GM18520 (cell line): ENCODE data around the gene ZFYVE27.

Experiments used
- ATAC-seq: cut with Tn5 transposase; IDR thresholded peaks from one replicate; pipeline ENCODE4 v1.9.1; 2021; ENCODE audit not compliant: unreplicated experiment

The ZFYVE27 gene

DNA sequence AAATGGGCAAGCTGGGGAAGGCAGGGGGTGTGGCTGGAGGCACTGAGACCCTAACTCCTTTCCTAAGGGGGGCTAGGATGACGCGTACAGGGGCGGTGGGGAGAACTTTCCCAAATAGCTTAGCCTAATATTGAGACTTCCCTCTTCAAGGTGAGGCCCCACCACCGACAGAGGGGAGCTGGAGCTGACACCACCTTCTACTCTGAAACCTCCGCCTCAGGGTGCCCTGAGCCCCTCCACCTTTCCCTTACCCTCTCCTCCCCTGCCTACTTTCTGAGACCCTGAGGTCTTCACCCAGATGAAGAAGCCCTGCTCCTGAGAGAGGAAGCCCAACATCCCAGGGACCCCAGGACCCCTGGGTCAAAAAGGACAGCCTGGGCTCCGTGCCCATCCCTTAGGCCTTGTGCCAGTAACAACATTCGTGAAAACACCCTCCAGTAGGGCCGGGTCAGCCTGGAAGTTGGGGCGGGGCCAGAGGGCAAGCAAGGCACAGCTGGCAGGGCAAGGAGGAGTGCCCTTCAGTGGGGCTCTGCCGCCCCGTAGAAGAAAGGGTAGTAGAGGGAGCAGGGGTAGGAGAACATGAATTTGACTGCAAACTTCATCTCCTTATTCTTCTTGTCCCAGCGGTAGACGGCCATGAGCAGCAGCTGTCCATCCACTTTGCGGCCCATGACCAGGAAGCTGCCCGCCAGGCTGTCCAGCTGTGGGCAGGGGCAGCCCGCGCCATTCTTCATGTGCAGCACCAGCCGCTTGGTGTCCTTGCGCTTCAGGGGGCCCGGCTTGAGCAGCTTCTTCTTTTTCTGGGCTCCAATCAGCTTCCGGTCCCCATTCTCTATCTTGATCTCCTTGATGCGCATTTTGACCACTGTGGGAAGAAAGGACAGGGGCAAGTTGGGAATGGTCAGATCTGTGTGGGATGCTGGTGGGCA lies 30.3 kb downstream of the ZFYVE27 start:
- ATAC-seq: no peak

DNA sequence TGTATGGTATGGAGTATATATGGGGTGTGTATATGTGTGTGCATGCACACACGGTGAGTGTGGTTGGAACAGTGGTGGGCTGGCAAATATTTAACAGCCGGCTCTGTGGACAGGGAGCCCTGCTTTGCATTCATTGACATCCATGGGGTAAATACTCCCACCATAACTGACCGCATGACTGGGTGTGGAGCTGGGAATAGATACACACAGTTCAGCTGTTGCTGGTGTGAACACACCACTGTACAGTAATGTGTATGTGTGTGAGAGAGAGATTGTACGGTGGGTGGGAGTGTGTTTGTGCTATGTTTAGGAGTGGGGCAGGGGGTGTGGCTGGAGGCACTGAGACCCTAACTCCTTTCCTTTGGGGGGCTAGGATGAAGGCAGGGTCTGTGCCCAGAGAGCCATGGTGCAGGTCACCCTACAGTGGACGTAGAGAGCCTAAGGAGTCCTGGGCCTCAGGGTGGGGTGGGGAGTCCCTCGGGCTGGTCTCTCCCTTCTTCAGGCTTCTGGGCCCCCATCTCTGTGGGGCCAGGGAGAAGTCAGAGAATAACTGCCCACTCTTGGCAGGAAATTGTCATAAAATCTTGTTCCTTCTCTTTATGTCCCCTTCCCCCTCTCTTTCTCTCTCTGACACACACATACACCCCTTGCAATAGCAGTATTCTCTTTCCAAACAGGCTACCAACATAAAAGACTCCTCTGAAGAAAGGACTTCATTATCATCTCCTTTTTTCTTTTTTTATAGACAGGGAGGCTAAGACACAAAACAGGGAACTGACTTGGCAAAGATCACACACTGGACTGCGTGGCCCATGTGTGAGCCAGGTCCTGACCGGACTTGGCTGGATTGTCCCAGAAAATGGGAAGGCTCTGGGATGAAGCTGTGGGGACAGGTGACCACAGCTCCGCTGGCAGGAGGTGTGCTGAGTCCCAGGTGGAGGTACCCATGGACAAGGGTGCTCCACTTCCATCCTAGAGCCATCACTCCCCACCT lies 31.7 kb downstream of the ZFYVE27 start:
- no peak for ATAC-seq

DNA sequence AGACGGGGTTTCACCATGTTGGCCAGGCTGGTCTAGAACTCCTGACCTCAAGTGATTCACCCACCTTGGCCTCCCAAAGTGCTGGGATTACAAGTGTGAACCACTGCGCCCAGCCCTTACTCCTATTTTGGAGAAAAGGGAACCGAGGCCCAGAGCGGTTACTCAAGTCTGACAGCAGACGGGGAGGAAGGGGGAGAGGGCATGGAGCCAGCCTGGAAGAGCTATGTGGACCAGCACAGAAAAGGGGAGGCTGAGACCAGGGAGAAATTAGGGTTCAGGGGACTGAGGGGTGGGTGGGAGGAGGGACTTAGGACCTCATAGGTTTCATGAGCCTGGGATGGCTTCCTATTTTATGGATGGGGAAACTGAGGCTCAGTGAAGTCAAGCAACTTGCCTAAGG lies 33.3 kb downstream of the ZFYVE27 start:
- no peak for ATAC-seq

DNA sequence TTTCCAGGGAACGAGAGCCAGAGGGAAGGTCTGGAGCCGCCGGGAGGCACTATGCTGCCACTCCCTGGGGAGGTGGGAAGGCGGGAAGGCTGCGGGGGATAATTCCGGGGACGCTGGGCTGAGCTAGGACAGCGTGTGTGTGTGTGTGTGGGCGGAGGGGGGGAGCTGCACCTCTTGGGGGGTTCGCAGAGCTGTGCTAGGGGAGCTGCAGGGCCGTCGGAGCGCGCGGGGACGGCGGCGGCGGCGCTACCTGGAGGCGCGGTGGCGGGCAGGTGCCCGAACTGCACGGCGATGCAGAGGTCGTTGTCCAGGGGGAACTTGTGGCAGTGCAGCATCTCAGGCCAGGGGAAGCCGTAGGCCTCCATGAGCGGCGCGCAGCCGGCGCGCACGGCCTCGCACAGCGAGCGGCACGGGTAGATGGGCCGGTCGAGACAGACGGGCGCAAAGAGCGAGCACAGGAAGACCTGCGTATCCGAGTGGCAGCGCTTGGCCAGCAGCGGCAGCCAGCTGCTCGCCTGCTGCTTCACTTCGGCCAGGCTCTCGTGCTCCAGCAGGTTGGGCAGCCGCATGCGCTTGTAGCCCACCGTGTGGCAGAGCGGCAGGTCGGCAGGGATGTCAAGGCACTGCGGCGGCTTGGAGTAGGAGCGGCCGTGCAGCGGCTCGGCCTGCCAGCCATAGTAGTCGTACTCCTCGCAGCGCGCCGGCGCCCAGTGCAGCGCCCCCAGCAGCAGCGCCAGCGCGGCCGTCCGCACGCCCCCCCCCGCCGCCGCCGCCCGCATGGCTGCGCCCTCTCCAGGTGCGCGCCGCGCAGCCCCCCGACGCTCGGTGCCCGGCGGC lies 34.3 kb downstream of the ZFYVE27 start:
- no peak for ATAC-seq

DNA sequence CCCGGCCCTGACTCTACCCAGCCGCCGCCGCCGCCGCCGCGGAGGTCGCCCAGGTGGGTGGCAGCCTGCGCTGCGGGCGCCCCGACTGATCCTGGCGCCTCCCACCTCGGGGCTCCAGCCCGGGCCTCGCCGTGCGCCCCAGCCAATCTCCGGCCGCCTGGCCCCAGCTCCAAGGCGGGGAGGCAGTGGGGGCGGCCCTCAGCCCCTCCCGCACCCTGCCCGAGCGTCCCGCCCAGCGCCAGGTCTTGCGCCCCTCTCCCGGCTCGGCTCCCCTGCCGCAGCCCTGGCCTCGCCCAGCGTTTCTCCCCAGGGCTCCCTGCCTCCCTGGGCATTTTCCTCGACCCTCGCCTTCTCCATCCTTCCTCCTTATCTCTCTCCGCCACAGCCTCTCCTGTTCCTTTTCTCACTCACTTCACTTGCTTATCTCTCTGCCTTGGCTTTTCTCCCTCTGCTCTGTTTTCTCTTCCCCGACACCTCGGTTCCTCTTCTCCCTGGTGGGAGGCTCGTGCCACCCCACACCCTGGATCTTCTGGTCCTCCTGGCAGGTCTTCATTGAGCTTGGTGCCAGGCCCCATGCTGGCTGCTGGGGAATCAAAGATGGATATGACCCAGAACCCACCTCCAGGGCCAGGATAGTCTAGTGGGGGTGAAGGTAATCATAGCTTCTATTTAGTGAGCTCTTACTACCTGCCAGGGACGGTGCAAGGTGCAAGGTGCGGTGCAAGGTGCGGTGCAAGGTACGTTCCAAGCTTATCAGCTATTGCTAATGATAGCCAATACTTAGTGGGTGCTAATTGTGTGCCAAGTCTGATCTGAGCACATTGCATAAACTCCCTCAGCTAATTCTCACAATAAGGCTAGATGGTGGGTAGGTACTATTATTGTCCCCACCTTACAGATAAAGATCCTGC lies 35.2 kb downstream of the ZFYVE27 start, which contains the start of gene SFRP5:
TSS of gene SFRP5 (minus strand) at position 87 of the 911 bp plus-strand sequence. CDS start 166 bp downstream, outside the sequence.
- ATAC-seq: no peak

DNA sequence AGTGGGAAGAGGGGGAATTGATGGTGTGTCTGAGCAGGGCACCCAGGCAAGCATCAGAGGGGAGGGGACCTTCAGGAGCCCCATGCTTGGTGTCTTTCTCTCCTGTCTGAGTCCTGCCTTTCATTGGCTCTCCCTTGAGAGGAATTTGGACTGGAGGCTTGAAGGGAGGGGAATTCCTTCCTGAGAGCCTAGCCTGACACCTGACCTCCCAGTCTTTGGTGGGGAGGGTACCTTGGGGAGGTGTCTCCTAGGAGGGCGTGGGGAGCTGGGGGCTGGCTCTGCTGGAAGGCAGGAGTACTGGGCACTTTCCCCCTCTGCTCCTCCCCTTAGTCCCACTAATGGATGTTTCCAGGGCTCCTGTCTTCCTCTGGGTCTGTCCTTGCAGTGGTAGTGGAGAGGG lies 36.2 kb downstream of the ZFYVE27 start:
- ATAC-seq: no peak

DNA sequence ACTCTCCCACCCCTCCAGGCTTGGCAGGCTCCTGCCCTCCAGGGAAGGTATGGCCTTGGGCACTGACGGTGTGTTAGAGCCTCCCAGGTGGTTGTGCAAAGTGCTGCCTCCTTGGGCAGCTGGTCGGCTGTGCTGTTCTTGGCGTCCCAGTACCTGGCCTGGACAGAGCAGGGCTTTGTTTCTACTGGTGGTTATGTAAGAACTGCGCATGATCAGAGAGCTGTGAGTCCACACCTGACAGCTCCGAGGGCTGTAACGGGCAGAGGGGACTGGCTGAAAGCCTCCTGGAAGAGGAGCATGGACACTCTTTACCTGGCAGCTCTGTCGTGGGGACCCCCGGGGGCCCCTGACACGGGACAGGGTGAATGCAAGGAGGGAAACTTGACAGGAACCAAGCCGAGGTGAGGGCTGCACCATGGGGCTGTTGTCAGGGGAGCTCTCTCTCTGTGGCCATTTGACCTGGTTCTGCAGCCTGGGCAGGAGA lies 37.9 kb downstream of the ZFYVE27 start:
- no peak for ATAC-seq

DNA sequence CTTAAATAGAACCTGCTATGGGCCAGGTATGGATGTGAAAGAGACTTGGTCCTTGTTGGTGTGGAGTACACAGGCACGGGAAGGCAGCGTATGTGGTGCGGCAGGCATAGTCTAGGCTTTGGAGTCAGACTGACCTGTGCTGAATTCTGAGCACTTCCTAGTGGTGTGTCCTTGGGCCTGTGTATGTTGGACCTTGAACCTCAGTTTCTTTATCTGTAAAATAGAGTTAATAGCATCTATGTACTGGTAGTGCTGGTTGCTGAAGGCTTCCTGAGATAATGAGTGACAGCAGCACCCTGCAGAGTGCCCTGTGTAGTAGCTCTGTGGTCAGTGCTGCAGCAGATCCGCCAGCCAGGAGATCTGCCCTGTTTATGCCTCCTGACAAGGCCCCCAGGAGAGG lies 40.2 kb downstream of the ZFYVE27 start:
- ATAC-seq: no peak

DNA sequence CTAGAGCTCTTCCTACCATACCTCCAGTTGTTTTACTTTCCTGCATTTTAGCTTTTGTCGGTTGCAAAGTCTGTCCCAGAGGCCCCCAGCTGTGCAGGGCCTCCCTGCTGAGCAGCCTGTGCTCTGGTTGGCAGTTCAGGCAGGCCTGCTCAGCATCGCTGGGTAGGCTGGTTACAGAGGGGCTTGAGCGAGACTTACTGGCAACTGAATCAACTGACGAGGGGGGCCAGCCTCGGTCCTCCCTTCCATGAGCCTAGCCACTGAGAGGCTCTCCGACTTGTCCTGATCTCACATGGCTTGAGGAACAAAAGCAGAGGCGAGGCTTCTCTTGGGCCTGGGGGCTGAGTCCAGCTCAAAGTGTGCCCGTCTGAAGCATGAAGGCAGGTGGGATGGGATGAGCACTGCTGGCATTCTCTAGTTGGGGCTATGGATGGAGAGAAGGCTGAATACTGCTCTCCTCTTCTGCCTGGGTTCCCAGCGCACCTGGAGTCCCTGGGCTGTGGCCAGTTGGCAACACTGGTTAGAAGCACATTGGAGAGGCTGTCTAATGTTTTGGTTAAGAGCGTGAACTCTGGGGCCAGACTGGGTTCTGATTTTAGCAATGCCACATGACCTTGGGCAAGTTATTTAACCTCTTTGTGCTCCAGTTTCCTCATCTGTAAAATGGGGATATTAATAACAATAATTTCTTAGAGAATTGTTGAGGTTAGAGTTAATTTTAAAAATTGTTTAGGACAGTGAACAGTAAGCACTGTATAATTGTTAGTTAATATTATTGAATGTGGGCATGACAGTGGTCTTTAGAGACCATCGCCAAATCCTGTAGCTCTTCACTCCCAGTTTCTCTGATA lies 41.7 kb downstream of the ZFYVE27 start:
- ATAC-seq: no peak

DNA sequence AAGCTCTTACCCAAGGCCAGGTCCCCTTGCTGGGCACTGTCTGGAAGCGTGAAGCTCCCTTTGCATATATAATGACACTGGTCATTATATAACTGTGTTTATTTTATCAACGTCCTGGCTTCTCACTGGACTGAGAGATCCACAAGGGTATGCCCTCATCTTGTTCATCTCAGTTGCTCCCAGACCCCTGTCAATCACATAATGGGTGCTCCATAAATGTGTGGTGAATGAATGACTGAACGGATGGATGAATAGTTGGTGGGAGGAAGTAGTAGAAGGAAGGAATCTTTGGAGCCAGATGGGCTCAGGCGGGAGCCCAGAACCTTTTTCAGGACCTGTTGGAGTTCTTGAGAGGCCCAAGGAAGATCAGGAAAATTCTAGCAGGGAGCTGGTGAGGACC lies 42.6 kb downstream of the ZFYVE27 start:
- ATAC-seq: no peak

DNA sequence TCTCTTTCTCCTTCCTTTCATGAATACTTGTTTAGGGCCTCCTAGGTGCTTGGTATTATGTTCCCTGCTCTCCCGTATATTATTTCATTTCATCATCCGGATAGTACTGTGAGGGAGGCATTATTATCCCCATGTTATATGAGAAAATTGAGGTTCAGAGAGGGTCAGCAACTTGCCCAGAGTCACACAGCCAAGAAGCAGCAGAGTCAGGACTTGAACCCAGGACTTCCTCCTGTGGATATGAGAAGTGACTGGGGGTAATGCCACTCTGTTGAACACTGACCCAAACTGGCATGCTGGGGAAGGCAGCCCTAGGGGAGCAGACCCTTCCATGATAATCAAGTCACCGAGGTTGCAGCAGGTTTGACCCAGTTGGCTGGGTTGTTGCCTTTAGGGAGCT lies 43.0 kb downstream of the ZFYVE27 start:
- ATAC-seq: no peak

DNA sequence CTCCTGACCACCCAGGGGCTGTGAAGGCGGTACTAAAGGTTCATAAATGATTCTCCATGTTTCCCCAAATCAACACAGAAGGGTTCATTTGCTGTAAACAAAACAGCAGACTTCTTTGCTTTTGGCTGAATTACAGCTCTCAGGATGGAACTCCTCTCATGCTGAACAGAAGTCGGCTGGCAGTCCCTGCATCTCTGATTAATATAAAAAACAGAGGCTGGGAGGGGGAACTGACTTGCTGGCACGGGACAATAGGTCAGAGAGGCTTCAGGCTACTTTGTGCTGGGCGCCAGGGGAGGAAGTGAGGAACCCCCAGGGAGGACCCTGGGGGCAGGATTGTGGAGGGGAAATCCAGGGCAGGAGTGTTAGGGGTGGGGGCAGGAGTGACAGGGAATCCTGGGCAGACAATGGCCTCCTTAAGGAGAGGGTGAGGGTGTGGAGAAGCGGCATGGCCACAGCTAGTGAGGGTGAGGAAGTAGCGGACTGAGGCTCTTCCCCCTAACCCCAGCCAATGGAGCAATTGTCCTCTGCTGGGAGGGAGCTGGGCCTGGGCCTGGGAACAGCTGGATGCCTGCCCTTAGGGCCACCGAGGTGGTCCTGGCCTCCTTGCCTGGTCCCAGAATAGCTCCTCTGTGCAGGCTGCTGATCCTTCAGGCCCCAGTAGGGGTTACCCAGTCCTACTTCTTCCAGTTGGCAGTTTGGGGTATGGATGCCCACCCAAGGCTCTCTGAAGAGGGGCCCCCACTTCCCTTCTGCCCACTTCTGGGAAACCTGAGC lies 44.1 kb downstream of the ZFYVE27 start:
- ATAC-seq: no peak

DNA sequence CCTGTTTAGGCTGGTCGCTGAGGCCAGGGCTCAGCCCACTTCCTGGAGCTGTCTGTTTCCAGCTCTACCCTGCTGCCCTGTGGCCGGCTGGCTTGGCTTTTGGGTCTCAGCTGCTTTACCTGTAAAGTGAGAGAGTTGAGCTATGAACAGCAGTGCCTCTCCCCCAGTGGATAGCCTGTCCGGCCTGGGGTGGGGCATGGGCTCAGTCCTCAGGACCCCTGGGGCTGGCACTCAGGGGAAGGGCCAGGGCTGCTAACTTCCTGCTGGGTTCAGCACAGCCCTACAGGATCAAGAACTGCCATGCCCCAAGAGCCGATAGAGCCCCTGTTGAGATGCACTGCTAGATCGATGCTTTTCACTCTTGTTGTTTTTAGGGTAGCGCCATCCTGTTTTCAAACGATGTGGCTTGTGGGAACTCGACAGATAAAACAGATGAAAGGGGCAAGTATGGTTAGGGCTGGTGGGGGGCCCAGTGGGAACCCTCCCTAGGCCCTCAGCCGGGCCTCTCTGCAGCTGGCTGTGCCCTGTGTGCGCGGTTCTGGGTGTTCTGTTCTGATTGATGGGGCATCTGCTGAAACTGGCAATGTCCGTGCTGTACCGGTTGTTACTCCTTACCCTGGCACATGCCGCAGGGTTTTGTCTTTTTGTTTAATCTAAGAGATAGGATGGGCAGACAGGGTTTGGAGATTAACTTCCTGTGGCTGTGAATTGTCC lies 44.8 kb downstream of the ZFYVE27 start:
- ATAC-seq: no peak

DNA sequence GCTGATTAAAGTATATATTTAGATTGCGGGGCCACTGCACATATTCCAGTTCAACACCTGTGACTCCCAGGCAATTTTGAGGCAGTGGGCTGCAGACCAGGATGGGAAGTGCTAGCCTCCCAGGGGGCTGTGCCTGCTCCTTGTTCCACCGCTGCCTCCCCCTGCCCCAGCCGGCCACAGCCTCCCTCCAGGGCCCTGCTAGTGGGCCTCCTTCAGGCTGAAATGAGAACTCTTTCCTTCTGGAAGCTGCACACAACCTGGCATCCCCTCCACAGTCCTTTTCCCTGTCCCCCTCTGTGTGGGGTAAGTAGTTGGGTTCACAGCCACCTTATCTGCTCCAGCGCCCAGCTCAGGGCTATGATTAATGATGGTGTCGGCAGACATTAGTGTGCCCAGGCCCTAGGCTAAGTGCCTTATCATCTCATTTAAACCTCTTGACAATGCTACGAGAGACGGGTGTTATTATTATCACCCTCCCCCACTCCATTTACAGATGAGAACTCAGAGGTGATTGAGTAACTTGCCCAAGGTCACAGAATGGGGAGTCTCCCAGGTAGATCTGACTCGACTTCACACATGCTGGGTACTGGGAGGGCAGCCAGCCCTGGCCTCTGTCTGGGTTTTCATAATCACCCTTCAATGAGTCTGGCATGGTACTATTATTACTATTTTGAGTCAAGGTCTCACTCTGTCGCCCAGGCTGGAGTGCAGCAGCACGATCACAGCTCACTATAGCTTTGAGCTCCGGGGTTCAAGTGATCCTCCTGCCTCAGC lies 45.7 kb downstream of the ZFYVE27 start:
- ATAC-seq: no peak

DNA sequence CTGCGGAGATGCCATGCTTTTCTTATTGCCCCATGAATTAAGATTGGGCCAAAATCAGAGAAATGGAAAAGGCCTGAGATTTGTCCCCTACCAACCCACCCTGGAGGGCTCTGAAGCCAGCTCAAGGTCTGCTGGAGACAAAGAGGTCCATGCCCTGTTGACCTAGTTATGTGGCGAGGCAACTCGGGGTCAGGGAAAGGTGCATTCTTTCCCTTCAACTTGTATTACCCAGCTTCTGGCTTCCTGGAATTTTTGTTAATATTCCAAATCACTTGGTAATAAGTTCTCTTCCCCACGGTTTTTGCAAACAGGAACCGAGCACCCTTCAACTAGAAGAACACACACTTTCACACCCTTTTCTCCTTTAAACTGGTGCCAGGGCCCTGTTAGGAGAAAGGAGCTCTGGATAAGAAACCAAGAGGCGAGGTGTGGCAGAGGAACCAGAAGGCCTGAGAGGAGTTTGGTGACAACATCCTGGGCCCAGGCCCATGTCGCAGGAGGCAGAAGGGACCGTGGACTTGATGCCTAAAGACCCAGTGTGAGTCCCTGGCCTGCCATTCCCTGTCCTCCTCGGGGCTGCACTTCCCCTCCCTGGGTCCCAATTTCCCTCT lies 47.4 kb downstream of the ZFYVE27 start:
- ATAC-seq: no peak

DNA sequence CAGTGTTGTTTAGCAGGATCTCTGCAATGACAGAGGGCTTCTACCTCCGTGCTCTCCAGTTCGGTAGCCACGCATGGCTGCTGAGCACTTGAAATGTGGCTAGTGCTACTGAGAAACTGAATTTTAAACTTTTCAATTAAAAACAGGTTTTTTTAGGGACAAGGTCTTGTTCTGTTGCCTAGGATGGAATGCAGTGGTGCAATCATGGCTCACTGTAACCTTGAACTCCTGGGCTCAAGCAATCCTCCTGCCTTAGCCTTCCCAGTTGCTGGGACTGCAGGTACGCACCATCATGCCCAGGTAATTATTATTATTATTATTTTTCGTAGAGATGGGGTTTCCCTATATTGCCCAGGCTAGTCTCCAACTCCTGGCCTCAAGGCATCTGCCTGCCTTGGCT lies 48.3 kb downstream of the ZFYVE27 start:
- ATAC-seq: no peak
